HCT116 (cell line): ENCODE results near the gene TIAM1. TPM values are rescaled to one million over a fixed set of nuclear protein-coding genes. Genes with fewer than 3 reads are reported as not detected.

ENCODE experiments used
- ATAC-seq: fragments of 200-7000 bp; cut with Tn5 transposase; 2 replicates; pipeline ENCODE4 v1.9.1; 2020; ENCODE audit warnings: mild to moderate bottlenecking, moderate library complexity
- BruUV-seq: library from RNA; stranded (reverse); fragments of 400-500 nt; replicated peaks from 2 replicates; lab custom pipeline; 2021; lab: Mats Ljungman, UMichigan
- CTCF ChIA-PET: fragments of 300-600 bp; sonication (Branson Sonifier 250); formaldehyde crosslinking; loops from one replicate; lab custom pipeline; 2021; ENCODE audit warnings: antibody characterized with exemption; lab: Charles Lee
- POLR2A ChIA-PET: fragments of 300-600, 350-600 bp; sonication (Branson Sonifier 250); formaldehyde crosslinking; loops from one replicate; lab custom pipeline; 2021; ENCODE audit warnings: antibody characterized with exemption; lab: Charles Lee
- RAD21 ChIA-PET, 2 experiments: fragments of 300-600 bp; sonication (Branson Sonifier 250); formaldehyde crosslinking; loops; one replicate each; lab custom pipeline; 2023; ENCODE audit warnings: low total read pairs in 2 of 2; ENCODE audit not compliant: uncharacterized antibody in 2 of 2, unreplicated experiment in 2 of 2, low non-redundant PET in 1 of 2; lab: Charles Lee
- DNase-seq: peaks from one replicate; pipeline ENCODE4 v3.0.0-alpha.2; 2010; ENCODE audit warnings: low read depth, low spot score
- H2AFZ ChIP-seq: fragments of 200-600 bp; shearing (Covaris generic), sonication (generic); 2 replicates; pipeline ENCODE4 v1.6.1; 2017; ENCODE audit warnings: low read depth, mixed run types, mixed read lengths, antibody characterized with exemption, low read length; ENCODE audit not compliant: poor library complexity, severe bottlenecking
- H3K27ac ChIP-seq: 2 replicates; pipeline ENCODE4 v1.5.1; 2012; ENCODE audit warnings: low read depth, low read length
- H3K27me3 ChIP-seq: fragments of 200-600 bp; sonication (generic); 2 replicates; pipeline ENCODE4 v1.6.1; 2016; ENCODE audit warnings: mixed run types, low read length, mixed read lengths; ENCODE audit not compliant: insufficient read depth
- H3K36me3 ChIP-seq, 2 experiments: fragments of 200-500 bp in 1 of 2; fragments of 200-600 bp in 1 of 2; sonication (Bioruptor generic) in 1 of 2; sonication (generic) in 1 of 2; 2 replicates each; pipeline versions ENCODE4 v1.5.1 to v1.6.1; 2014 to 2016; ENCODE audit warnings: low read length in 2 of 2, inconsistent platforms in 1 of 2, mixed read lengths in 1 of 2, mixed run types in 1 of 2; ENCODE audit not compliant: insufficient read depth in 2 of 2, control insufficient read depth in 1 of 2
- H3K4me1 ChIP-seq, 2 experiments: fragments of 200-600 bp in 1 of 2; sonication (generic) in 1 of 2; 2 replicates each; pipeline versions ENCODE4 v1.5.1 to v1.6.1; 2012 to 2017; ENCODE audit warnings: low read length in 2 of 2, inconsistent platforms in 1 of 2, mild to moderate bottlenecking in 1 of 2, mixed read lengths in 1 of 2, mixed run types in 1 of 2, moderate library complexity in 1 of 2; ENCODE audit not compliant: insufficient read depth in 2 of 2, control insufficient read depth in 1 of 2
- H3K4me2 ChIP-seq: fragments of 200-600 bp; sonication (generic); 2 replicates; pipeline ENCODE4 v1.6.1; 2017; ENCODE audit warnings: mixed run types, low read length, mixed read lengths
- H3K4me3 ChIP-seq, 2 experiments: fragments of 200-600 bp in 1 of 2; sonication (generic) in 1 of 2; replicated peaks in 1 of 2; 2 replicates each; pipeline ENCODE4 v1.5.1; 2011 to 2016; ENCODE audit warnings: low read length in 2 of 2, control low read depth in 1 of 2, low read depth in 1 of 2, mild to moderate bottlenecking in 1 of 2, mixed read lengths in 1 of 2, mixed run types in 1 of 2
- H3K79me2 ChIP-seq: fragments of 200-600 bp; sonication (generic); 2 replicates; pipeline ENCODE4 v1.6.1; 2017; ENCODE audit warnings: mild to moderate bottlenecking, mixed run types, low read length, moderate library complexity, mixed read lengths; ENCODE audit not compliant: insufficient read depth
- H3K9ac ChIP-seq: fragments of 200-600 bp; sonication (generic); 2 replicates; pipeline ENCODE4 v1.6.1; 2016; ENCODE audit warnings: low read length, mixed read lengths
- H3K9me2 ChIP-seq: fragments of 200-600 bp; sonication (generic), shearing (Covaris generic); 2 replicates; pipeline ENCODE4 v1.6.1; 2017; ENCODE audit warnings: mixed run types, mild to moderate bottlenecking, moderate library complexity; ENCODE audit not compliant: insufficient read depth
- H3K9me3 ChIP-seq, 2 experiments: fragments of 200-500 bp in 1 of 2; fragments of 200-600 bp in 1 of 2; sonication (Bioruptor generic) in 1 of 2; sonication (generic) in 1 of 2; 2 replicates each; pipeline ENCODE4 v1.6.1; 2014 to 2017; ENCODE audit warnings: low read length in 2 of 2, mixed read lengths in 2 of 2, inconsistent platforms in 1 of 2, low read depth in 1 of 2, mild to moderate bottlenecking in 1 of 2, mixed run types in 1 of 2, moderate library complexity in 1 of 2; ENCODE audit not compliant: control insufficient read depth in 1 of 2, insufficient read depth in 1 of 2
- H4K20me1 ChIP-seq: fragments of 200-600 bp; sonication (generic), shearing (Covaris generic); 2 replicates; pipeline ENCODE4 v1.6.1; 2017; ENCODE audit warnings: mixed run types, mild to moderate bottlenecking, moderate library complexity; ENCODE audit not compliant: insufficient read depth
- CBX3 ChIP-seq: IDR thresholded peaks from 2 replicates; pipeline ENCODE4 v1.6.1; 2012; ENCODE audit warnings: low read depth
- CTCF ChIP-seq, 3 experiments: fragments of 200-600 bp in 1 of 3; sonication (generic) in 1 of 3; IDR thresholded peaks in 2 of 3; conservative IDR thresholded peaks in 1 of 3; 2 replicates each; pipeline ENCODE4 v1.5.1; 2012 to 2017; ENCODE audit warnings: low read depth in 2 of 3, low read length in 2 of 3, antibody characterized with exemption in 1 of 3, borderline replicate concordance in 1 of 3, control low read depth in 1 of 3, mild to moderate bottlenecking in 1 of 3, mixed read lengths in 1 of 3, mixed run types in 1 of 3, moderate library complexity in 1 of 3; ENCODE audit not compliant: insufficient read depth in 1 of 3
- FOSL1 ChIP-seq: IDR thresholded peaks from 2 replicates; pipeline ENCODE4 v1.6.1; 2012; ENCODE audit warnings: low read depth
- JUND ChIP-seq: IDR thresholded peaks from 2 replicates; pipeline ENCODE4 v1.6.1; 2012
- MAX ChIP-seq: IDR thresholded peaks from 2 replicates; pipeline ENCODE4 v1.6.1; 2012
- SP1 ChIP-seq: IDR thresholded peaks from 2 replicates; pipeline ENCODE4 v1.6.1; 2012; ENCODE audit warnings: low read depth
- TCF7L2 ChIP-seq: IDR thresholded peaks from 2 replicates; pipeline ENCODE4 v1.7.0; 2011; ENCODE audit warnings: borderline replicate concordance, inconsistent platforms; ENCODE audit not compliant: insufficient read depth, insufficient read length; ENCODE audit errors: extremely low read depth
- ZNF274 ChIP-seq: fragments of 200-500 bp; sonication (Bioruptor generic); IDR thresholded peaks from 2 replicates; pipeline ENCODE4 v1.6.1; 2014; ENCODE audit warnings: mild to moderate bottlenecking, low read depth, low read length, inconsistent platforms
- intact Hi-C: fragments of 100-400 bp; cut with micrococcal nuclease; formaldehyde crosslinking; loops from 2 replicates; pipeline ENCODE4 v1.10.0; 2022
- total RNA-seq: library from RNA; stranded (reverse); gene quantifications from one replicate; pipeline ENCODE4 v1.2.1, GENCODE V29; 2021; ENCODE audit not compliant: unreplicated experiment

Gene TIAM1
- total RNA-seq, 1 experiment from 2014 or later: 47.8 TPM

GRCh38 chr21:31119199-31119598 lies 224.9 kb downstream of the TIAM1 start:
- BruUV-seq: no TSS peak
- CTCF ChIA-PET: no interaction called here

GRCh38 chr21:31117128-31117916 lies 226.7 kb downstream of the TIAM1 start:
- no TSS peak for BruUV-seq
- DNase-seq: peak; percentile 50

More at GRCh38 chr21:31119199-31119598, 224.9 kb downstream of the TIAM1 start:
- POLR2A ChIA-PET: no interaction called here
- Histone ChIP-seq H3K36me3 (no peaks in the 10 kb centered on the region; a peak in 2 of 4 replicates), H3K9me2 (no peaks in the 10 kb centered on the region), H3K4me3 (no peak overlapping the region), H3K79me2 (no peaks in the 10 kb centered on the region), H2AFZ (no peak overlapping the region), H3K27ac (no peak overlapping the region), H3K4me2 (no peak overlapping the region)
- DNase-seq: no peak
- intact Hi-C loops: loop anchor here (5.0 kb wide), 1 partner anchor 483 kb away; no protein-coding TSS in a partner anchor
- no peak for ATAC-seq
- no peak for TF ChIP-seq MAX
- TF ChIP-seq ZNF274: no peak
- no peak for TF ChIP-seq FOSL1
- TF ChIP-seq CBX3: no peak
- TF ChIP-seq, all 23 proteins: peak for 0
- Histone ChIP-seq H3K9ac (no peak overlapping the region), H3K27me3 (no peaks in the 10 kb centered on the region), H3K9me3 (no peaks in the 10 kb centered on the region), H3K4me1 (peaks cover 12 to 19% of the 10 kb centered on the region in 2 experiments), H4K20me1 (no peaks in the 10 kb centered on the region)
- RAD21 ChIA-PET: interaction anchor here in 1 of 2 experiments (0.6 kb wide), 1 partner anchor 338 kb away, joined by 3 read pairs; no protein-coding TSS in a partner anchor

More at GRCh38 chr21:31117128-31117916, 226.7 kb downstream of the TIAM1 start:
- no peaks in the 10 kb centered on the region; a peak in 1 of 4 replicates for H3K36me3 ChIP-seq
- RAD21 ChIA-PET: no interaction called here
- no peaks in the 10 kb centered on the region for H3K79me2 ChIP-seq
- H3K4me1 ChIP-seq: peaks cover 12 to 19% of the 10 kb centered on the region in 2 experiments
- POLR2A ChIA-PET: no interaction called here
- peak; percentile 79 for ATAC-seq
- intact Hi-C loops: loop anchor here (5.0 kb wide), 1 partner anchor 485 kb away; no protein-coding TSS in a partner anchor
- peak overlapping the region; percentile 68 for H3K4me2 ChIP-seq
- no peaks in the 10 kb centered on the region for H3K27me3 ChIP-seq
- H2AFZ ChIP-seq: no peak overlapping the region
- no peaks in the 10 kb centered on the region for H4K20me1 ChIP-seq
- CTCF ChIA-PET: interaction anchor here (0.7 to 0.8 kb wide), 2 partner anchors 18 to 484 kb away, joined by 3 read pairs; no protein-coding TSS in a partner anchor
- H3K4me3 ChIP-seq: peak overlapping the region in 1 of 2 experiments; percentile 24; a peak in 2 of 4 replicates
- peak overlapping the region; percentile 24; the same call in 1 of the 2 replicates for H3K27ac ChIP-seq
- H3K9me2 ChIP-seq: no peaks in the 10 kb centered on the region
- H3K9ac ChIP-seq: no peak overlapping the region
- TF ChIP-seq CTCF (IDR thresholded peaks at IDR 0.05 in 2 of 3, conservative IDR thresholded peaks at IDR 0.05 in 1 of 3; ENCODE audit: borderline replicate concordance in 1 of 3, insufficient read depth in 1 of 3, low read depth in 2 of 3, low read length in 2 of 3) (peak in 1 of 3 experiments; percentile 17; a peak in 2 of 6 replicates), FOSL1 (peak; percentile 77), CBX3 (no peak), JUND (peak; percentile 78), TCF7L2 (no peak), SP1 (peak; percentile 21; the same call in 1 of the 2 replicates)
- no peaks in the 10 kb centered on the region for H3K9me3 ChIP-seq
